ENCODE data around the gene SLC9A7. TPM values are rescaled to one million over a fixed set of nuclear protein-coding genes. Genes with fewer than 3 reads are reported as not detected.

The SLC9A7 gene
- total and polyA plus RNA-seq, 2 experiments from 2014 or later, result 2.5 to 15.4 TPM

DNA sequence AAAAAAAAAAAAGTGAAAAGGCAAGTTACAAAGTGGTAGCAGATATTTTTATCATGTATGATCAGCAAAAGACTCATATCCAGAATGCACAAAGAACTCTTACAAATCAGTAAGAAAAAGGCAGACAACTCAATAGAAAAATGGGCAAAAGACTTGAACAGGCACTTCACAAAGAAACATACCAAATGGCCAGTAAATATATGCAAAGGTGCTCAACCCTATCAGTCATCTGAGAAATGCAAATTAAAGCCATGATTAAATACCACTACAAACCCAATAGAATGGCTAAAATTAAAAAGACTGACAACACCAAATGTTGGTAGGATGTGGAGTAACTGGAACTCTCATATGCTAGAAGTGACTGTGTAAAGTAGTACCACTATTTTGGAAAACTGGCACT is 140.0 kb downstream of the SLC9A7 start:
- no peak for TF ChIP-seq EZH2 (IDR thresholded peaks at IDR 0.05; ENCODE audit: low read depth, unreplicated experiment)
- no peak for TF ChIP-seq ZNF114 (CRISPR knock-in tag; IDR thresholded peaks at IDR 0.05)
- no peak for TF ChIP-seq ZNF462 (CRISPR knock-in tag; IDR thresholded peaks at IDR 0.05)
- TF ChIP-seq EZH2phosphoT487 (IDR thresholded peaks at IDR 0.05; ENCODE audit: unreplicated experiment), result no peak
- no peak for TF ChIP-seq JUNB (IDR thresholded peaks at IDR 0.05; ENCODE audit: unreplicated experiment)
- TF ChIP-seq STAT1 (IDR thresholded peaks at IDR 0.05; ENCODE audit: unreplicated experiment), result no peak

DNA sequence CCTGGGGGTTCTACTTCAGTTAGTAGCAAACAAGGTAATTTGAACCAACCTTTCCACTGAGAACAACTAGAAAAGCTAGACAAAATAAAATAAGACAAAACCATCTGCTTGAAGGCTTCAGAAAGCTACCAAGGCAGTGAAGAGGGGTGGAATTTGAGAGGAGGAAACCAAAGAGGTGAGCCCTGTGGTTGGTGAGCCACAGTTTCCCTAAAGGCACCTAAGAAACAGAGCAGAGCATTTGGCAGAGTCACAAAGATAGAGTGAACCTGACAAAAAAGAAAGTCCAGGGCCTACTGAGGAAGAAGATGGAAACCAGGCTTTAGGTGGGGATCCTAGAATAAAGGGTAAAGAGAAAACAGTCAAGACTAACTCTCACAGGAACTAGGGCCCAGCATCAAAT is 141.0 kb downstream of the SLC9A7 start:
- H3K4me1 ChIP-seq (ENCODE audit: insufficient read depth), result peaks cover 12% of the 10 kb centered on the region
- no peaks in the 10 kb centered on the region for H3K79me2 ChIP-seq (replicated peaks; ENCODE audit: insufficient read depth)
- no peak overlapping the region for H3K27ac ChIP-seq (ENCODE audit: low read depth)
- no peaks in the 10 kb centered on the region for H3F3A ChIP-seq (replicated peaks; ENCODE audit: low read depth)
- Mint-ChIP-seq H3K27ac (no peak overlapping the region), H3K4me1 (peaks cover 14% of the 10 kb centered on the region), H3K27me3 (ENCODE audit: insufficient read depth, low read depth, poor library complexity) (peaks cover 3% of the 10 kb centered on the region), H3K4me3 (no peak overlapping the region), H3K36me3 (ENCODE audit: low read depth) (peaks cover 48% of the 10 kb centered on the region), H3K9me3 (peaks cover 6% of the 10 kb centered on the region; the same call in 1 of the 3 replicates)
- H3K4me3 ChIP-seq, result no peak overlapping the region
- H2AFZ ChIP-seq, result no peak overlapping the region
- no peaks in the 10 kb centered on the region for H4K20me1 ChIP-seq (replicated peaks; ENCODE audit: insufficient read depth)
- DNase-seq (ENCODE audit: low spot score) (no peak), ATAC-seq (no peak)
- H3K9me2 ChIP-seq (ENCODE audit: insufficient read depth), result no peaks in the 10 kb centered on the region
- no peaks in the 10 kb centered on the region for H3K36me3 ChIP-seq (ENCODE audit: insufficient read depth)
- no peaks in the 10 kb centered on the region for H3K27me3 ChIP-seq (ENCODE audit: insufficient read depth)
- H3K4me2 ChIP-seq, result no peak overlapping the region
- TF ChIP-seq JUNB (IDR thresholded peaks at IDR 0.05; ENCODE audit: unreplicated experiment) (no peak), STAT1 (IDR thresholded peaks at IDR 0.05; ENCODE audit: unreplicated experiment) (no peak)
- TF ChIP-seq, protein P1, sequence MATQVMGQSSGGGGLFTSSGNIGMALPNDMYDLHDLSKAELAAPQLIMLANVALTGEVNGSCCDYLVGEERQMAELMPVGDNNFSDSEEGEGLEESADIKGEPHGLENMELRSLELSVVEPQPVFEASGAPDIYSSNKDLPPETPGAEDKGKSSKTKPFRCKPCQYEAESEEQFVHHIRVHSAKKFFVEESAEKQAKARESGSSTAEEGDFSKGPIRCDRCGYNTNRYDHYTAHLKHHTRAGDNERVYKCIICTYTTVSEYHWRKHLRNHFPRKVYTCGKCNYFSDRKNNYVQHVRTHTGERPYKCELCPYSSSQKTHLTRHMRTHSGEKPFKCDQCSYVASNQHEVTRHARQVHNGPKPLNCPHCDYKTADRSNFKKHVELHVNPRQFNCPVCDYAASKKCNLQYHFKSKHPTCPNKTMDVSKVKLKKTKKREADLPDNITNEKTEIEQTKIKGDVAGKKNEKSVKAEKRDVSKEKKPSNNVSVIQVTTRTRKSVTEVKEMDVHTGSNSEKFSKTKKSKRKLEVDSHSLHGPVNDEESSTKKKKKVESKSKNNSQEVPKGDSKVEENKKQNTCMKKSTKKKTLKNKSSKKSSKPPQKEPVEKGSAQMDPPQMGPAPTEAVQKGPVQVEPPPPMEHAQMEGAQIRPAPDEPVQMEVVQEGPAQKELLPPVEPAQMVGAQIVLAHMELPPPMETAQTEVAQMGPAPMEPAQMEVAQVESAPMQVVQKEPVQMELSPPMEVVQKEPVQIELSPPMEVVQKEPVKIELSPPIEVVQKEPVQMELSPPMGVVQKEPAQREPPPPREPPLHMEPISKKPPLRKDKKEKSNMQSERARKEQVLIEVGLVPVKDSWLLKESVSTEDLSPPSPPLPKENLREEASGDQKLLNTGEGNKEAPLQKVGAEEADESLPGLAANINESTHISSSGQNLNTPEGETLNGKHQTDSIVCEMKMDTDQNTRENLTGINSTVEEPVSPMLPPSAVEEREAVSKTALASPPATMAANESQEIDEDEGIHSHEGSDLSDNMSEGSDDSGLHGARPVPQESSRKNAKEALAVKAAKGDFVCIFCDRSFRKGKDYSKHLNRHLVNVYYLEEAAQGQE (IDR thresholded peaks at IDR 0.05; ENCODE audit: unreplicated experiment), result no peak
- TF ChIP-seq, protein P2, sequence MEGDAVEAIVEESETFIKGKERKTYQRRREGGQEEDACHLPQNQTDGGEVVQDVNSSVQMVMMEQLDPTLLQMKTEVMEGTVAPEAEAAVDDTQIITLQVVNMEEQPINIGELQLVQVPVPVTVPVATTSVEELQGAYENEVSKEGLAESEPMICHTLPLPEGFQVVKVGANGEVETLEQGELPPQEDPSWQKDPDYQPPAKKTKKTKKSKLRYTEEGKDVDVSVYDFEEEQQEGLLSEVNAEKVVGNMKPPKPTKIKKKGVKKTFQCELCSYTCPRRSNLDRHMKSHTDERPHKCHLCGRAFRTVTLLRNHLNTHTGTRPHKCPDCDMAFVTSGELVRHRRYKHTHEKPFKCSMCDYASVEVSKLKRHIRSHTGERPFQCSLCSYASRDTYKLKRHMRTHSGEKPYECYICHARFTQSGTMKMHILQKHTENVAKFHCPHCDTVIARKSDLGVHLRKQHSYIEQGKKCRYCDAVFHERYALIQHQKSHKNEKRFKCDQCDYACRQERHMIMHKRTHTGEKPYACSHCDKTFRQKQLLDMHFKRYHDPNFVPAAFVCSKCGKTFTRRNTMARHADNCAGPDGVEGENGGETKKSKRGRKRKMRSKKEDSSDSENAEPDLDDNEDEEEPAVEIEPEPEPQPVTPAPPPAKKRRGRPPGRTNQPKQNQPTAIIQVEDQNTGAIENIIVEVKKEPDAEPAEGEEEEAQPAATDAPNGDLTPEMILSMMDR (conservative IDR thresholded peaks at IDR 0.05; ENCODE audit: low read depth in 2 of 2), result no peak

More for the DNA sequence above, 140.0 kb downstream of the SLC9A7 start:
- Histone ChIP-seq H3K4me3 (no peak overlapping the region), H3K27me3 (ENCODE audit: insufficient read depth) (no peaks in the 10 kb centered on the region), H3K4me2 (no peak overlapping the region), H3K79me2 (replicated peaks; ENCODE audit: insufficient read depth) (no peaks in the 10 kb centered on the region), H3K27ac (ENCODE audit: low read depth) (no peak overlapping the region), H2AFZ (no peak overlapping the region), H3K4me1 (ENCODE audit: insufficient read depth) (peaks cover 13% of the 10 kb centered on the region), H3K36me3 (ENCODE audit: insufficient read depth) (no peaks in the 10 kb centered on the region), H4K20me1 (replicated peaks; ENCODE audit: insufficient read depth) (no peaks in the 10 kb centered on the region), H3F3A (replicated peaks; ENCODE audit: low read depth) (no peaks in the 10 kb centered on the region), H3K9me2 (ENCODE audit: insufficient read depth) (no peaks in the 10 kb centered on the region)
- peaks cover 20% of the 10 kb centered on the region for H3K4me1 Mint-ChIP-seq
- ATAC-seq (no peak), DNase-seq (ENCODE audit: low spot score) (no peak)
- peaks cover 3% of the 10 kb centered on the region for H3K27me3 Mint-ChIP-seq (ENCODE audit: insufficient read depth, low read depth, poor library complexity)
- peaks cover 6% of the 10 kb centered on the region; the same call in 1 of the 3 replicates for H3K9me3 Mint-ChIP-seq
- peaks cover 45% of the 10 kb centered on the region for H3K36me3 Mint-ChIP-seq (ENCODE audit: low read depth)
- H3K27ac Mint-ChIP-seq, result no peak overlapping the region
- no peak overlapping the region for H3K4me3 Mint-ChIP-seq

Data from GM23338 (cell line).